GM12864 (cell line): ENCODE measurements around the gene EYA3.
A peak's percentile ranks its signal among the peaks of the same experiment; 100 is the strongest.

Experiments used
- DNase-seq: peaks from one replicate; pipeline ENCODE4 v3.0.0-alpha.2; 2011; ENCODE audit warnings: low read depth
- H3K4me3 ChIP-seq: 2 replicates; pipeline ENCODE4 v1.5.1; 2011; ENCODE audit warnings: mild to moderate bottlenecking, low read depth, low read length, control low read depth
- TF ChIP-seq, protein P1 (sequence below): IDR thresholded peaks from 2 replicates; pipeline ENCODE4 v1.5.1; 2011; ENCODE audit warnings: low read depth, mild to moderate bottlenecking, moderate library complexity, low read length, control low read depth, inconsistent platforms; ENCODE audit errors: missing control alignments

Gene EYA3

GRCh38 chr1:28132171-28133167, 44.1 kb upstream of the EYA3 start:
- no peak for DNase-seq
- H3K4me3 ChIP-seq: no peak overlapping the region
- TF ChIP-seq, protein P1, sequence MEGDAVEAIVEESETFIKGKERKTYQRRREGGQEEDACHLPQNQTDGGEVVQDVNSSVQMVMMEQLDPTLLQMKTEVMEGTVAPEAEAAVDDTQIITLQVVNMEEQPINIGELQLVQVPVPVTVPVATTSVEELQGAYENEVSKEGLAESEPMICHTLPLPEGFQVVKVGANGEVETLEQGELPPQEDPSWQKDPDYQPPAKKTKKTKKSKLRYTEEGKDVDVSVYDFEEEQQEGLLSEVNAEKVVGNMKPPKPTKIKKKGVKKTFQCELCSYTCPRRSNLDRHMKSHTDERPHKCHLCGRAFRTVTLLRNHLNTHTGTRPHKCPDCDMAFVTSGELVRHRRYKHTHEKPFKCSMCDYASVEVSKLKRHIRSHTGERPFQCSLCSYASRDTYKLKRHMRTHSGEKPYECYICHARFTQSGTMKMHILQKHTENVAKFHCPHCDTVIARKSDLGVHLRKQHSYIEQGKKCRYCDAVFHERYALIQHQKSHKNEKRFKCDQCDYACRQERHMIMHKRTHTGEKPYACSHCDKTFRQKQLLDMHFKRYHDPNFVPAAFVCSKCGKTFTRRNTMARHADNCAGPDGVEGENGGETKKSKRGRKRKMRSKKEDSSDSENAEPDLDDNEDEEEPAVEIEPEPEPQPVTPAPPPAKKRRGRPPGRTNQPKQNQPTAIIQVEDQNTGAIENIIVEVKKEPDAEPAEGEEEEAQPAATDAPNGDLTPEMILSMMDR: no peak

GRCh38 chr1:28130901-28131300, 42.5 kb upstream of the EYA3 start:
- DNase-seq: no peak
- TF ChIP-seq, protein P1: no peak
- no peak overlapping the region for H3K4me3 ChIP-seq

GRCh38 chr1:28129150-28129549, 40.7 kb upstream of the EYA3 start:
- no peak overlapping the region for H3K4me3 ChIP-seq
- DNase-seq: no peak
- TF ChIP-seq, protein P1: no peak

DNA sequence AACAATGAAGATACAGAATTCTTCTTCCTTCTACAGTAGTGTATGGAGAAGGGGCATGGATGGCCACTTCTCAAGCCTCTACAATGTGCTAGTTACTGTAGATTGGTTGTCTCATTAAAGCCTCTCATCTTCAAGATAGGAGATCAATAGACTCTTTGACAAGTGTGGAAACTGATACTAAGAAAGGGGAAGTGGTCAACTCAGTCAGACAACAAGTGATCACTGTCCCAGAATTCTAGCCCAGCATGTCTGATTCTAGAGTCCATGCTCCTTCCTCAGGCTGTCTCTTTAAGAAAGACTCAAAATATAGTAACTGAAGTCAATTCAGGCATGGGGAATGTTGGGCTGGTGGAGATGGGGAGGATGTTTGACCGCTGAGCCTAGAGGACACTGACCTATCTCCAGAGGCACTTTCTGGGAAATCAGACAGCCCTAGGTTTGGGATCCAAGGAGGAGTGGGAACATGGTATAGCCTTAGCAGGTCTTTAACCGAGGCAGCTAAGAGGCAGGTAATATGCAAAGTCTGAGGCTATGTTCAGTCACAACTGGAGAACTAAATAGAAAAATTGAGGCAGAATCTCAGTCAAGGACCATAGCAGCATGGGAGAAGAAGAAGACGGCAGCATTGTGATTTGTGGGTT, 39.3 kb upstream of the EYA3 start:
- no peak overlapping the region for H3K4me3 ChIP-seq
- TF ChIP-seq, protein P1: no peak
- peak; percentile 74 for DNase-seq

DNA sequence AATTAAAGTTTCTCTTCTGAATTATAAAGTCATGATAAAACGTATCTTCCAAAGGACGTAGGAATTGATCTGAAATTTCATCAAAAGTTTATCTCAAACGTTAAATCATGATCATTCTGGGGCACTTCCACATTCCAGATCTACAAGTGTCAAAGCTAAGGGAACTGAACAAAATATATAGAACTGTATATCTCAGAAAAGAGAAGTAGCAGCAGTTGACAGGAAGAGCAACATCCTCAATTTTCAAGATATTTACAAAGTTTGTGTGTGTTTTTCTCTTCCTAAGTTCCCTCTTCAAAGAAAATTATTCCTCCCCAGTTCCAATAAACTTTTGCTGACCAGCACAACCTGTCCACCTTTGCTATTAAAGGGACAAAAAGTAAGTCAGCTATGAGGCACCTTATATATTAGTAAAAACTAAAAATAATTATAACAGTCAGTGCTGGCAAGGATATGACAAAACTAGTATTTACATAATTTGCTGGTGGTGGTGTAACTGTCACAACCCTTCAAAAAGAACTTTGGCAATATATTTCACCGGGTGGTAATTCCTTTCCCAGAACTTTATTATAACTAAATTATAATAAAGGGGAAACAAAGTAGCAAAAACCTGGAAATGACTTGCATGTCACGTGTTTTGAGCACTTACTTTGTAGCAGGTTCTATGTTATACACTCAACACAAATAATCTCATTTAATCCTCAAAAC, 38.5 kb upstream of the EYA3 start:
- H3K4me3 ChIP-seq: no peak overlapping the region
- DNase-seq: no peak
- TF ChIP-seq, protein P1: no peak

- DNase-seq: no peak
- TF ChIP-seq, protein P1: no peak
- no peak overlapping the region for H3K4me3 ChIP-seq
Observed at GRCh38 chr1:28126212-28126611, 37.8 kb upstream of the EYA3 start.
